Diencephalon (tissue), 1 donor: ENCODE results near the gene OR1D5. TPM values are rescaled to one million over a fixed set of nuclear protein-coding genes. Genes with fewer than 3 reads are reported as not detected.

Experiments
- total RNA-seq: library from RNA; depleted of rRNA; stranded (reverse); fragments of >200 nt; gene quantifications from one replicate; pipeline ENCODE4 v1.2.3, GENCODE V29; 2014

The OR1D5 gene, protein sequence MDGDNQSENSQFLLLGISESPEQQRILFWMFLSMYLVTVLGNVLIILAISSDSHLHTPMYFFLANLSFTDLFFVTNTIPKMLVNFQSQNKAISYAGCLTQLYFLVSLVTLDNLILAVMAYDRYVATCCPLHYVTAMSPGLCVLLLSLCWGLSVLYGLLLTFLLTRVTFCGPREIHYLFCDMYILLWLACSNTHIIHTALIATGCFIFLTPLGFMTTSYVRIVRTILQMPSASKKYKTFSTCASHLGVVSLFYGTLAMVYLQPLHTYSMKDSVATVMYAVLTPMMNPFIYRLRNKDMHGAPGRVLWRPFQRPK
- not detected for total RNA-seq

DNA sequence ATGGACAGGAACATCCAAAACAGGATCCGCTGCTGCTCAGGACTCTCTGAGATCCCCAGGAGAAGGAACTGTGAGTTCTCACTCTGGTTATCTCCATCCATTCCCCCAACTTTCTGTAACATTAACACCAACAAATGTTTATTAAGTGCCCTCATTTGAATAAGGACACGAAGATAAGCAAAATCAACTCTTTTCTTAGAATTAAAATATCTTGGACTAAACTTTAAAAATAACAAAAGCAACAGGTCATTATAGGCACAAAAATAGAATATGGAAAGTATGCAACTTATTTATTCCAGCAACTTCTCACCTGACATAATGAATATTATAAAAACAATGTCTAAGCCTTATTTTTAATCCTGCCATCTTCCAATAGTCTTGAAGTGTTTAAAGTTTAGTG, at the start of gene OR1D5:
TSS of gene OR1D5 (minus strand) at position 101 of the 400 bp plus-strand sequence. CDS start at position 101, 0 bp downstream.

DNA sequence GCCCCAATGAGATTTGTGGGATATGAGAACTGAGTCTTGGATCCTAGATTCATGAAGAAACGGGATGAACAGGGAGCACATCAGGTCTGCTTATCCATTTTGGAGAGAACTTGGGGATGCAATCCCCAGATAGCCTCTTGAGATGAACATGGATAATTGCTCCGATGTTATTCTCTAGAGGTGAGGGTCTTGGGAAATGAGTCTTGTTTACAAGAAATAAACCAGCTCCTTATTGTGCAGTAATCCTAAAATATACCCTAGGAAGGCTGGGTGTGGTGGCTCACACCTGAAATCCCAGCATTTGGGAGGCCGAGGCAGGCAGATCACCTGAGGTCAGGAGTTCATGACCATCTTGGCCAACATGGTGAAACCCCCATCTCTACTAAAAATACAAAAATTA, 40.9 kb upstream of the OR1D5 start, which contains the start of gene OR1D2:
TSS of gene OR1D2 (minus strand) at position 101 of the 400 bp plus-strand sequence. CDS start 11,426 bp downstream, outside the sequence.

Other genes starting within 250 kb of the OR1D5 start
- not detected for gene OR1D2, start 40.8 kb upstream of the OR1D5 start, total RNA-seq
- not detected for gene OR1G1, start 63.9 kb upstream of the OR1D5 start, total RNA-seq
- not detected for gene OR1A2, start 133.9 kb upstream of the OR1D5 start, total RNA-seq
- not detected for gene OR1A1, start 144.1 kb upstream of the OR1D5 start, total RNA-seq
- gene OR3A1, start 234.8 kb upstream of the OR1D5 start, total RNA-seq, result 0.69 TPM